Brain pericyte (primary cell): ENCODE data around the gene TENM4.

Source experiments
- DNase-seq: peaks from one replicate; pipeline ENCODE4 v3.0.0-alpha.2; 2012; ENCODE audit warnings: low read depth, low spot score

The TENM4 gene

GRCh38 chr11:78762105-78762504, 678.7 kb downstream of the TENM4 start:
- no peak for DNase-seq

DNA sequence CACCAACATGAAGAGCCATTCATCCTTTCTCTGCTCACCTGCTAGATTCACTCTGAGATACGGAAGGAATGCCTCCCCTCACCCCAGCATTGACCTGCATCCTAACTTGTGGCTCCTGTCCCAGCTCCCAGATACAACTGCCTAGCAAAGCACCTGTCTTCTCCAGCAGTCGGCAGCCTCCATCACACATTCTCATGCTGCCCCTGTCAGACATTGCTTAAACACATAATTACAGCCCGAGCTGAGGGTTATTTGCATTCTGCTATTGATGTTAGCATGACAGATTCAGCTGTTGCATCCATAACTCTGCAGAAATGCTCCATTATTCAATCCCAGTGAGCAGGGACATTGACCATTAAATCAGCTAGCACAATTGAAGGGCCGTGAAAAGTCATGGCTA, 681.8 kb downstream of the TENM4 start:
- no peak for DNase-seq

DNA sequence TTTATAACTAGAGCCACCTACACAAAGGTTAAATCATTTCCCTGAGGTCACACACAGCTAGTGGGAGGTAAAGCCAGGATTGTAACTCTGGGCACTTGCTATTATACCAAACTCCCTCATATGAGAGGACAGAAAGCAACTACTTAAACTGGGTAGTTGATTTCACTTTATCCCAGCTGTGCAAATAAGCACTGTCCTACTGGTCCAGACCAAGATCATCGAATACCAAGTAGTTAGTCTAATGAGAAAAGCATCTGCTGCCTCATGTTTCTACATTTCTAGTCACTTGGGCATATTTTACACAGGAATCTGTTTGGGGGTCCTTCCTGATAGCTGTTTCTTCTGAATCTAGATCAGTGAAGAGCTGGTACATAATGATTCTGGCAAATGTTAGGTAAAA, 687.5 kb downstream of the TENM4 start:
- no peak for DNase-seq

DNA sequence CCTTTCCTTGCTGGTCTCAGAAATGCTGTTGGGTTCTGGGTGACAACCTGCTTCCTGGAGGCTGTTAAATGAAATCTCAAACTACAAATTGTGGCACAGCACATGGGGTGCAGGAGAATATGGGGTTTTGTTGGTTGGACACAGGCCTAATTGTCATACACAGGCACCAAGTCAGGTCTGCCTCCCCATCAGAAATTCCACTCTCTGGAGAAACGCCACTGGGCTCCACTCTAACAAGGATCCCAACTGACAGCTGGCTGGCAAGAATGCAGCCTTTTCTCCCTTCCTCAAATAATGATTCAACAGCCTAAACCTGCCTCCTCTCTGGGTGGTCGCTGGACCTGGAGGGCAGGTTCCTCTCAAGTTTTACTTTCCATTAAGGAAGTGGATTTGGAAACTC, 688.3 kb downstream of the TENM4 start:
- no peak for DNase-seq

DNA sequence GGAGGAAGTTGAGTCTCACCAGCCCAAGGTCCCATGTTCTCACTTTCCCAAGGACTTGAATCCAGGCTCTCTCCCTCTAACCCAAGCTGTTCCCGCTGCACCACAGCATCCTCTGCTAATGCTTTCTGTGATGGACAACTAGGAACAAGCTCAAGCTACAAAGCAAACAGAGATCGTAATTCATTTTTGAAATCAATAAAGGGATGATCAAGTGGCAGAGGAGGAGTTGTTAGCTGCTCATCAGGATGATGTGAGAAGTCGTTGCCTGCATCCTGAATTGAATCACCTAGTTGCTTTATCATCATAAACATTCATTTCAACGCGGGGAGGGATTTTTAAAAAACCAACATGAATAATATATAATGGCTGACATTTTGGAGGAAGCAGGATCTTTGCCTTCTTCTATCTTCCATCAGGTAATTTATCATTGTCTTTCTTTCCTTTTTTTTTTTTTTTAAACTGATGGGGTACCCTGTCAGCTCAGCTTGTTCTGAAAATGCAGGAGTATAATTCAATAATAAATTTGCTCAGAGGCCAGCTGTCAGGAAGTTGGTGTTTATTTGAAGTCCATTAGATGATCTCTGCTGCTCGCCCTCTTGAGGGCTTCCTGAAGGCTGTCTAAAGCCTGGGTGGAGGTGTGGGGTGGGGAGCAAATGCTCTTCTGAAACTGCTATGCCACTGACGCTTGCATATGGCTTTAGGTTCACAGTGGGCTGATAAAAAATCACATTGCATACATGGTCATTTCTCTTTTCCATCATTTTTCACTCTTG, 691.7 kb downstream of the TENM4 start:
- no peak for DNase-seq

DNA sequence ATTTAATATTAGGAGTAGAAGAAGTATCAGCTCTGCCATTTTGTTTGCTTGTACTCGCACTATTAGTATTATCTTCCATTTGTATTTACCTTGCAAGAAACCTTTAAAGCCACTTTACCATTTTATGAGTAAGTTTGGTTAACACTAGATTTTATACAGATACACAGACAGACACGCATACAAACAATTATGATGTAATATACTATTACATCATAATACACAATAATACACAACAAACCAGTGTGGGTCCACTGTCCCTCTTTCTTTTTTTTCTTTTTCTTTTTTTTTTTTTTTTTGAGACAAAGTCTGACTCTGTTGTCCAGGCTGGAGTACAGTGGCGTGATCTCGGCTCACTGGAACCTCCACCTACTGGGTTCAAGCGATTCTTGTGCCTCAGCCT, 695.9 kb downstream of the TENM4 start:
- no peak for DNase-seq

DNA sequence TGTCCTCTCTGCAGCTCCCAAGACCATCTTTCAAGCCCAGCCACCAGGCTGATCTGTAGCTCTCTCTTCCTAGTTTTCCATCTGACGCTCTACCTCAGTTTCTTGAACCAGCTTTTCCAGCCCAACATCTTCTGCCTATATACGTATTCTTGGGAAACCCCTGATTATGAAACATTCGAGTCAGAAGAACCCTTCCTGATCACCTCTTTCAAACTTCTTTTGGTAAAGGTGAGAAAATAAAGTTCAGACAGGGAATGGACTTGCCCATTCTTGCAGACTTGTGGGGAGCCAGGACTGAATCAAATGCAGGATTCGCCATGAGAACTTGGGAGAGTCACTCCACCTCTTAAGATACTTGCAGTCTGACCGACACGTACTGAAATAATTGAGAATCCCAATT, 696.6 kb downstream of the TENM4 start:
- no peak for DNase-seq

DNA sequence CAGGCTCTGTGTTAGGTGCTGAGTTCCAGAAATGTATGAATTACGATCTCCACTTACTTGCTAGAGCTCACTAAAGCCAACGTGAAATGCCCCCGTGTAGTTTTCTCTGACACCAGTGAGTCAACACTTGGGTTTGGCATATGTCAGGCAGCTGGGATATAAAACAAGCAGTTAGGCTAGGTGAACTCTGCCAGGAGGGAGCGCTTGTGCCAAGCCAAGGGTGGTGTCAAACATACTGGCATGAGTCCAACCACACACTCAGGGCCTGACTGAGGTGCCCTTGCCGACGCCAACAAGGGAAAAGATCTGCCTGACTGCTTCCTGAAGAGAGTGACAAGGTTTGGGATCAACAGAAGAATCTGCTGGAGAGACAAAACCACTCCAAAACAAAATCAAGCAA, 698.4 kb downstream of the TENM4 start:
- no peak for DNase-seq

- no peak for DNase-seq
Measured at GRCh38 chr11:78741741-78742140, 699.1 kb downstream of the TENM4 start.

GRCh38 chr11:78740199-78741071, 700.4 kb downstream of the TENM4 start:
- DNase-seq, result no peak

GRCh38 chr11:78737891-78738290, 702.9 kb downstream of the TENM4 start:
- DNase-seq, result no peak

- DNase-seq, result no peak
Measured at GRCh38 chr11:78737301-78737700, 703.5 kb downstream of the TENM4 start.

DNA sequence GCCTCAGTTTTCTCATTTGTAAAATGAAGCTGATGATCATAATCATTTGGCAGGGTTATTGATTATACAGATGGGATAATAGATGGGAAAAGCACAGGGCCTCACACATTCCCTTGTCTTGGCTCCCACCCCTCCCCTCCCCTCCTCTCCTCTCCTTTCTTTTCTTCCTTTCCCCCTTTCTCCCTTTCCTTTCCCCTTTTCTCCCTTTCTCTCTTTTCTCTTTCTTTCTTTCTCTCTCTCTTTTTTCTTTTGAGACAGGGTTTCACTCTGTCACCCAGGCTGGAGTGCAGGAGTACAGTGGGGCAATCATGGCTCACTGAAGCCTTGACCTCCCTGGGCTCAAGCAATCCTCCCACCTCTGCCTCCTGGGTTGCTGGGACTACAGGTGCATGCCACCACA, 705.1 kb downstream of the TENM4 start:
- no peak for DNase-seq

DNA sequence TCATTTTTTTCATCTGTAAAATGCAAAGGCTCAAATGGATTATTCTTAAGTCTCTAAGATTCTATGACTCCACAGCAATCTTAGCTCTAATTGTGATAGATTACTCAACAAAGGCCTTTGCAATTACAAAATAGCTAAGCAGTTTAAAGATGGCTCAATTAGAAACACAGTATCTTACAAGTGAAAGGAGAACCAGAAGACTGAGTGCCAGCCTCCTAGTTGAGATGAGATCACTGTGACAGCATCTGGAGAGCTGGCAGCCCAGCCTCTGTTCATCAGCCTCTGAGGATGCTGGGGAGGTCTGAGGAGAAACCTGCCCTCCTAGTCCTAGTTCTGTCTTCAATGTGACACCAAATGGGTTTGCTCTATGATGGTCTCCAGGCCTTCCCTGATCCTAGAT, 707.8 kb downstream of the TENM4 start:
- DNase-seq, result no peak

DNA sequence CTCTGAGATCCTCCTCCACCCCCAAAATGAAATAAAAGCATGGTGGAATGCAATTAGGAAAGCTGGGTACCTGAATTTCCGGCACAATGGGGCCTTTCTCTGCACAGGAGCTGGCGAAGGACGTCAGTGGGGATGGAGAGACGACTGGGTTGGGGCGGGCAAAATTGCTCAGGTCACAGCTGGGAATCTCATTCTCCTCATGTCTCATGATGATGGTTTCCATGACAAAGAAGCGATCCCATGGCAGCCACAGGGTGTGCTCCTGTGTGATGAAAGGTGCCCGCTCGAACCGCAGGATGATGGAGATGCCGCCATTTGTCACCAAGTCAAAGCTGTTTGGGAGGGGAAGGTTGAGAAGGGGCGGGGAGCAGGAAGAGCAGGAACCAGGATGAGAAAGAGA, 708.6 kb downstream of the TENM4 start:
- DNase-seq, result no peak

GRCh38 chr11:78731027-78731426, 709.8 kb downstream of the TENM4 start:
- no peak for DNase-seq

DNA sequence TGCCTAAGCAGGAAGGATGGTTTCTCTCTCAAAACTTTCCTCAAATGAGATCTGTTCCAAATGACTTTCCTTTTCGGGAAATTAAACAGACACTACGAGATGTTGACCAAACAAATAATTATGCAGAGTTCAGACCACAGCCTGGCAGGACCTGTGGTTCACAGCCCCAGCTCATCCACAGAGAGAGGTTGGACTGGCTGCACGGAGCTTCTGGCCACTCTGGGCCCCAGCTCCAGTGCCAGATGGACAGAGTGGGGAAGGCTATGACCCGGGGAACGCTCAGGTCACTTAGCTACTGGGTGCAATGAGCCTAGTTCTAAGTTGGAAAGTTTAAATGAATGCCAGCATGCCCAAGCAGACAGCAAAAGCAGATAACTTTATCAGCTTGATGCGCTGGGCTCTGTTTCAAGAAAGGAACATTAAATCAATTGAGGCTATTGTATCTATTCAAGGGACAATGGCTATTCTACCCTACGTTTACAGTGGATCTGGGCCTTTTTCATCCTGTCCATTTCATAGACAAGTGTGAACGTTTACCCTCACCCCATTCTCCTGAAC, 710.5 kb downstream of the TENM4 start:
- DNase-seq, result no peak

- DNase-seq, result no peak
Measured at GRCh38 chr11:78727816-78728215, 713.0 kb downstream of the TENM4 start.

- DNase-seq, result no peak
Measured at GRCh38 chr11:78725200-78725599, 715.6 kb downstream of the TENM4 start.

DNA sequence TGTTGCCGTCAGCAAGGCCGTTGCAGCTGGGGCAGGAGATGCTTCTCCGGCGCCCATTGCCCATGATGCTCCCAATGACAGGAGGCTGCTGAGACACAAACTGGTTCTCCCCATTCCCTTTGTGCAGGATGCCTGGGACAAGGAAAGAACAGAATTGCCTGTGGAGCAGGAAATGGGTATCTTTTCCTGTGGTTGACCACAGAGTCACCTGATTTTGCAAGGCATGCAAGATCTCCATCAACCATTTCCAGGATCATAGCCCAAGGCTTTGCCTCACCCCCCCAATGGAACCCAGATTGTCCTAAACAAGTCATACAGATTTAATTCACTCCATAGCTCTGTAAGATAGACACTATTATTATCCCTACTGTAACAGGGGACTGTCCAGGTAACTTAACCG, 718.0 kb downstream of the TENM4 start:
- no peak for DNase-seq

- no peak for DNase-seq
Measured at GRCh38 chr11:78720281-78720989, 720.4 kb downstream of the TENM4 start.

GRCh38 chr11:78717041-78717440, 723.8 kb downstream of the TENM4 start:
- DNase-seq, result no peak
